VCaP (cell line): ENCODE measurements around the gene B4GALT2.
A peak's percentile ranks its signal among the peaks of the same experiment; 100 is the strongest.

Experiments
- H3K27ac ChIP-seq: fragments of 450-650 bp; 2 replicates; pipeline ENCODE4 v1.5.1; 2017
- TF ChIP-seq, protein P1 (sequence below): fragments of 450-650 bp; conservative IDR thresholded peaks from 2 replicates; pipeline ENCODE4 v1.5.1; 2017; ENCODE audit warnings: mild to moderate bottlenecking, moderate library complexity

Gene B4GALT2

DNA sequence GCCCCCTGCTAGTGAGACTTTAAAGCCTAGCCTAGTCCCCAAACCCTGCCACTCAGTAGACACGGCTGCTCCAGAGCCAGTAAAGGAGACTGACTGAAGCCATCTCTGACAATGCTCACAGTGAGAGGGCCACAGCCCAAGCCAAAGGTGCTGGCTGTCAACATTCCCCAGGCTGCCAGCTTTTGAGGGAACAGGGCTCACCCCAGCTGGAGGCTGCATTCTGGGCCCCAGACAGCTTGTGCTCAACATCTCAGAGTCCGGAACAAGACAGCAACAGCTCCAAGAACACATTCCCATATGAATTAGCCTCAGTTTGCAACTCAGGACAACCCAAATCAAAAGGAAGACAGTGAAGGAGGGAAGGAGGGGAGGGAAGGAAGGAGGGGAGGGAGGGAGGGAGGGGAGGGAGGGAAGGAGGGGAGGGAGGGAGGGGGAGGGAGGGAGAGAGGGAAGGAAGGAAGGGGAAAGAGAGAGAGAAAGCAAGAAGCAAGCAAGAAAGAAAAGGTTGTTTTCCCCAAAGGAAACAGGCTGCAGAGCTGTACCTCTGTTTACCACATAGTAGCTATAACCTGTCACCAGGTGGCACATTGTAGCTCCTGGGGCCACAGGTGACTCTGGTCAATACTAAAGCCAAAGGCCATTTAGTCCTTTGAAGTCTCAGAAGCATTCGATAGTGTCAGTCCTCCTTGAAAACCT, 40.0 kb upstream of the B4GALT2 start:
- no peak overlapping the region for H3K27ac ChIP-seq
- TF ChIP-seq, protein P1, sequence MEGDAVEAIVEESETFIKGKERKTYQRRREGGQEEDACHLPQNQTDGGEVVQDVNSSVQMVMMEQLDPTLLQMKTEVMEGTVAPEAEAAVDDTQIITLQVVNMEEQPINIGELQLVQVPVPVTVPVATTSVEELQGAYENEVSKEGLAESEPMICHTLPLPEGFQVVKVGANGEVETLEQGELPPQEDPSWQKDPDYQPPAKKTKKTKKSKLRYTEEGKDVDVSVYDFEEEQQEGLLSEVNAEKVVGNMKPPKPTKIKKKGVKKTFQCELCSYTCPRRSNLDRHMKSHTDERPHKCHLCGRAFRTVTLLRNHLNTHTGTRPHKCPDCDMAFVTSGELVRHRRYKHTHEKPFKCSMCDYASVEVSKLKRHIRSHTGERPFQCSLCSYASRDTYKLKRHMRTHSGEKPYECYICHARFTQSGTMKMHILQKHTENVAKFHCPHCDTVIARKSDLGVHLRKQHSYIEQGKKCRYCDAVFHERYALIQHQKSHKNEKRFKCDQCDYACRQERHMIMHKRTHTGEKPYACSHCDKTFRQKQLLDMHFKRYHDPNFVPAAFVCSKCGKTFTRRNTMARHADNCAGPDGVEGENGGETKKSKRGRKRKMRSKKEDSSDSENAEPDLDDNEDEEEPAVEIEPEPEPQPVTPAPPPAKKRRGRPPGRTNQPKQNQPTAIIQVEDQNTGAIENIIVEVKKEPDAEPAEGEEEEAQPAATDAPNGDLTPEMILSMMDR, result no peak

DNA sequence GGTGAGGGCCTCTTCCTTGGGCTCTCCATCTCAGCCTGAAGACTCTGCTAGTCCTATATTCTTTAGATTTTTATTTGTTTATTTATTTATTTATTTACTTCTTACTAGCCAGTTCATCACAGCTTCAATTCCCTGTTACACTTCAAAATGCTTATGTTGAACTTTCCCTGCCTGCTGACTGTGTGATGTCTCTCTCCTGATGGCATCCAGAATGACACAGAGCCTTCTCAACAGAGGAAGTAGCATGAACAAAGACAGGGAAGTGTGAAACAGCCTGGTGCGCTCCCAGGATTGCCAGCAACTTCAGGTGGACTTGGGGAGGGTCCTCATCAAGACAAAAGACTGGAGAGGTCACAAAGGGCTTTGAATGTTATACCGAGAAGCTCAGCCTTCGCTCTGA, 36.6 kb upstream of the B4GALT2 start:
- TF ChIP-seq, protein P1, result no peak

DNA sequence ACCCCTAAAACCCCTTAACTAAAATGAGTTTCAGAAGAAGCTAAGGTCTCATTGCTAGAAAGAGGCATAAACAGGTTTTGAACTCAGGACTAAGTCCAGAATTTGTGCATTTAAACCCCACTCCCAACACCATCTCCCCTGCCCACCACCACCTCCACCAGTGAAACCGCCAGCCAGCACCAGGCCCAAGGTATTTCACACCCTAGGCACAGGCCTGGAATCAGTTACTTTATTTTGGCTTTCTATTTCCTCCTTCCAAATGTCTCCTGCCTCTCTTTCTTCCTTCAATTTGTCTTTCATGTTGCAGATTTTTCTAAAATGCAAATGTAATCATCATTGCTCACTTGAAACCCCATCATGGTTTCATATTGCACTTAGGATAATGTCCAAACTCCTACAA, 34.1 kb upstream of the B4GALT2 start:
- TF ChIP-seq, protein P1, result no peak
- H3K27ac ChIP-seq, result peak overlapping the region; percentile 96; the same call in 1 of the 2 replicates

More for the DNA sequence above, 36.6 kb upstream of the B4GALT2 start:
- H3K27ac ChIP-seq, result no peak overlapping the region

DNA sequence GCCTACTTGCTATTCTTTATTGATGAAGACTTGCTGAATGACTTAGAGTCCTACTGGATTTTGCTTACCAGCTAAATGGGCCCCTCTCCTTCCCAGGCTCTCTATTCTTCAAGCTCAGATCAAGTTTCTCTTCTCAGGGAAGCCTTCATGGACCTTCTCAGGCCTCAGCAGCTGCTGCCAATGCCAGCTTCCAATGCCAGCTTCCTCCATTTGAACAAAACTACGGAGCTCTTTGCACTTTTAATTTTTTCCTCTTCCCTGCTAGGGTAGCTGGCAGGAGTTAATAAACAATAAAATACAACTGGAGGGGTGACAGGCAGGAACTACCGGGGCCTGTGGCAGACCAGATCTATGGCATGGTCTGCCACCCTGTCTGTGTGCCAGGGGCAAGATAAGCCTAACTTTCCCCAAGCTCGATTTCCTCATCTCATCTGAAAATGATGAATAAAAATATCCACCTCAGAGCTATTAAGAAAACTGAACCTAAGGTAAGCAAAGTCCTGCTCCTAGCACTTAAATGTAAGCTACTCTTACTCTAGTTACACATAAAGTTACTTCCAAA, 33.3 kb upstream of the B4GALT2 start:
- H3K27ac ChIP-seq, result peak overlapping the region; percentile 96
- TF ChIP-seq, protein P1, result no peak

DNA sequence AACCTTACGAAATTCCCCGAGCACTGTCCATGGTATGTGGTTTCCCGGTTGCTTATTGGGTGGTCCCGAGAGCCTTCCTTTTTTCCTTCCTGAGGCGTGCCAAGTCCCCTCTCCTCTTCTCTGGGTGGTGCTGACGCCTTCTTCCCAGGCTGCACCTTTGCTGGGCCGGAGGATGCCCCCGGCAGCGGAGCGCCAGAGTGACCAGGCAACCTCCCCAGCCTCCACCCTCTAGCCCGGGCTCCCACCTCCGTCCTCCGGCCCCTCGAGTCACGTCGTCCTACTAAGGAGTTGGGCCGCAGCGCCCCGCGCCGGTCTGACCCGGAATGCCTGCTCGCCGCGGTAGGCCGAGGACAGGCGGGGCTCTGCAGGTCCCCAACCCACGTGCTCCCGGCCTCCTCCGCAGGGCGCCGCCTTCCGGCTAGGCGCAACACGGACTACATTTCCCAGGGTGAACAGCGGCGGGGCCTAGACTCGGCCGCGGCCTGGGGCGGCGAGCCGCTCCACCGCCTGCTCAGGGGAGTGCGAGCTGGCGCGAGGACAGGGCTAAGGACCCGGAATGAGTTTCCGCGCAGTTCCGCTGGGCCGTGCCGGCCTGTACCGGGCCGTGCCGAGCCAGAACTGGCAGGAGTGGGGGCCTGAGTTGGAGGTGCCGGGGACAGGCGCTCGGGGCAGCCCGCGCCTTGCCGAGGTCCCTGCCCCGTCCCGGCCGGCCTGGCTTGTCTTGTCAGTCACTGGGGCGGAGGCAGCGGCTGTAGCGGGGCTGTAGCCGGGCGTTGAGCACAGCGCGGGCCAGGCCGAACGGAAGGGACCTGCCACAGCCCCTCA, 32.6 kb upstream of the B4GALT2 start, which contains the start of gene IPO13:
IPO13 (plus strand) TSS at position 715 of the 825 bp plus-strand sequence. CDS start 651 bp downstream, outside the sequence.
- TF ChIP-seq, protein P1, result peak; percentile 82
- H3K27ac ChIP-seq, result peak within 1 kb of the TSS; percentile 96

DNA sequence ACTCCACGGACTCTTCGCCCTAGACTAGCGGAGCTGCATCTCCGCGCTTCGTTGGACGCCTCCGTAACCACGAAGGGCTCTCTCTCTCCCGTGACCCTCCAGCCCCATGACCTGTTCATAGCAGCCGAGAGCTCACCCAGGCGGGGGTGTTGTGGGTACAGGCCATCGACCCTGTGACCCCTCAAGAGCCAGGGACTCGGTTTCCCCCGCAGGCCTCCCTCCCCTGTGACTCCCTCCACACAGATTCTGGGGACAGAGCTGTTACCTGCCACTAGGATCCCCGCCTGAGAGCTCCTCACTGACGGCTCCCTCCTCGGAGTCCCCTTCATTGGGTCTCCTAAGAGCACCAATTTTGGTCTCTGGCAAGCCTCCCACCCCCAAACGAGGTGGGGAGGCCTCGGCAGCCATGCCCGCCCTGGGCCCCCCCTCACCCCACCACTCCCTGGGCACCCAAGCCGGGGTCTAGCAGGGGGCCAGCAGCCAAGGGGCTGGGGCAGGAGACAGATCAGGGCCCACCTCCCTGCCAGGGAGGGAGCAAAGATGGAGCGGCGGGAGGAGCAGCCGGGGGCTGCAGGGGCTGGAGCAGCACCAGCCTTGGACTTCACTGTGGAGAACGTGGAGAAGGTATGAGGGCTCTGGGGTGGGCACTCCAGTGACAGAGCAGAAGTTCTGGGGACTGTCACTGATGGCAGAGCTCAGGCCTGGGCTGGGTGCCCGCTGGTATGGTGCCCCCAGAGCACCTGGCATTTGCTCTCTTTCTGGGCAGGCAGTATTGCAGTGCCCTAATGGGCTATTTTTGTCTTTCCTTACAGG, 31.7 kb upstream of the B4GALT2 start:
- H3K27ac ChIP-seq, result peak overlapping the region; percentile 96
- TF ChIP-seq, protein P1, result no peak
